ENCODE measurements around the gene ARHGEF9.

GRCh38 chrX:63750811-63751210, 34.2 kb downstream of the ARHGEF9 start:
- TF ChIP-seq CTCF (conservative IDR thresholded peaks at IDR 0.05; ENCODE audit: low read length) = no peak
- no peak for TF ChIP-seq EZH2phosphoT487 (IDR thresholded peaks at IDR 0.05; ENCODE audit: borderline replicate concordance, low read depth, low read length)

Measured in OCI-LY7 (cell line).